CD4-positive, alpha-beta memory T cell (primary cell): Measurements from ENCODE around the gene FAM20C. TPM values are rescaled to one million over a fixed set of nuclear protein-coding genes. Genes with fewer than 3 reads are reported as not detected.

Experiments
- CTCF ChIA-PET: fragments of 350-600 bp; sonication (Branson Sonifier 250); formaldehyde crosslinking; loops from one replicate; lab custom pipeline; 2021; ENCODE audit warnings: inconsistent platforms; ENCODE audit not compliant: partially characterized antibody; lab: Charles Lee
- POLR2A ChIA-PET: fragments of 350-600 bp; sonication (Branson Sonifier 250); formaldehyde crosslinking; loops from one replicate; lab custom pipeline; 2021; ENCODE audit not compliant: partially characterized antibody; lab: Charles Lee
- DNase-seq, 5 donors: peaks; one replicate each; pipeline versions ENCODE4 v3.0.0 to v3.0.0-alpha.2; 2020 to 2022; ENCODE audit warnings: mixed read lengths in 1 of 5
- H3K27ac ChIP-seq: one replicate; pipeline ENCODE4 v1.7.0; 2013; ENCODE audit warnings: low read depth, low read length
- H3K27me3 ChIP-seq: 2 replicates; pipeline ENCODE4 v1.7.0; 2013; ENCODE audit warnings: mild to moderate bottlenecking, low read length, moderate library complexity; ENCODE audit not compliant: insufficient read depth
- H3K36me3 ChIP-seq: 2 replicates; pipeline ENCODE4 v1.7.0; 2013; ENCODE audit warnings: mild to moderate bottlenecking, low read length, moderate library complexity; ENCODE audit not compliant: insufficient read depth
- H3K4me1 ChIP-seq: 2 replicates; pipeline ENCODE4 v1.7.0; 2013; ENCODE audit warnings: mild to moderate bottlenecking, low read length, moderate library complexity; ENCODE audit not compliant: insufficient read depth
- H3K4me3 ChIP-seq, 2 donors: one replicate each; pipeline ENCODE4 v1.7.0; 2013; ENCODE audit warnings: low read length in 2 of 2, mild to moderate bottlenecking in 1 of 2
- H3K9me3 ChIP-seq, 2 donors: one replicate each; pipeline ENCODE4 v1.7.0; 2013; ENCODE audit warnings: low read length in 2 of 2, control low read depth in 1 of 2; ENCODE audit not compliant: control insufficient read depth in 1 of 2
- H3K27ac Mint-ChIP-seq, 7 donors: one replicate each; pipeline ENCODE4 v1.8.0; 2020 to 2021; ENCODE audit warnings: mixed read lengths in 7 of 7, mild to moderate bottlenecking in 6 of 7, inconsistent platforms in 3 of 7, moderate library complexity in 3 of 7
- H3K27me3 Mint-ChIP-seq, 2 donors: one replicate each; pipeline ENCODE4 v1.8.0; 2020 to 2021; ENCODE audit warnings: mixed read lengths in 2 of 2
- H3K36me3 Mint-ChIP-seq, 2 donors: one replicate each; pipeline ENCODE4 v1.8.0; 2020 to 2021; ENCODE audit warnings: mixed read lengths in 2 of 2, inconsistent platforms in 1 of 2, mild to moderate bottlenecking in 1 of 2
- H3K4me1 Mint-ChIP-seq, 4 donors: one replicate each; pipeline ENCODE4 v1.8.0; 2020 to 2021; ENCODE audit warnings: mixed read lengths in 4 of 4, mild to moderate bottlenecking in 1 of 4
- H3K4me3 Mint-ChIP-seq, 8 donors: one replicate each; pipeline ENCODE4 v1.8.0; 2020 to 2021; ENCODE audit warnings: mixed read lengths in 8 of 8, mild to moderate bottlenecking in 7 of 8, moderate library complexity in 6 of 8, inconsistent platforms in 3 of 8
- H3K9me3 Mint-ChIP-seq, 8 donors: one replicate each; pipeline ENCODE4 v1.8.0; 2020 to 2021; ENCODE audit warnings: mixed read lengths in 8 of 8, mild to moderate bottlenecking in 5 of 8, inconsistent platforms in 3 of 8, moderate library complexity in 1 of 8
- intact Hi-C: fragments of 100-400 bp; cut with micrococcal nuclease; formaldehyde crosslinking; loops from one replicate; pipeline ENCODE4 v1.15.1; 2023
- polyA plus RNA-seq, 2 donors: library from polyadenylated mRNA; unstranded; fragments of 300-500 nt; fragmentation: Illumina TruSeq; gene quantifications; one replicate each; pipeline ENCODE4 v1.2.3, GENCODE V29; 2021
- total RNA-seq, 2 experiments: library from RNA; stranded (reverse); gene quantifications; one replicate each; pipeline ENCODE4 v1.2.3, GENCODE V29; 2021

Gene FAM20C
- total and polyA plus RNA-seq, 4 experiments from 2014 or later: 4.7 to 7.8 TPM; not detected in 2

DNA sequence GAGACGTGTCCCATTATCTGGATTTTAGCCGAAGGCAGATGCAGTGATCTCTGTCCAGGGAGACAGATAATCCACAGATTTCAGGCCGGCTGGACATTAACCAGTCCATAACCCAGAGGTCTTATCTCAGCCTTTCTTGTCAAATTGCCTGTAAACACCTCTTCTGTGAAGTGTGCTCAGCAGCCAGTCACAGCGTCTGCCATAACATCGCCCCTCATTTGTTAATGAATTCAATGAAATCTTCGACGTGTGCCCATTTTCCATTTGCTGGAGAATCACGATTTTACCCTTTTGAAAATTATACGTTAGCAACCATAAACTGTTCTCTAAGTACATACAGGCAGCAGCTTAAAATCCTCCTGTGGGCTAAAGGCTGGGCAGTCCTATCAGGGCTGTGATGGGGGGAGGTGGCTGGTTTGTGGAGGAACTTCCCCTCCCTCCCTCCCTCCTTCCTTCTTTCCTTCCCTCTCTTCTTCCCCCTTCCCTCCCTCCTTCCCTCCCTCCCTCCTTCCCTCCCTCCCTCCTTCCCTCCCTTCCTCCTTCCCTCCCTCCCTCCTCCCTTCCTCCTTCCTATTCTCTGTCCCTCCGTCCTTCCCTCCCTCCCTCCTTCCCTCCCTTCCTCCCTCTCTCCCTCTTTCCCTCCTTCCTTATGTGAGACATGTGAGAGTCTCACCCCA is 26.6 kb upstream of the FAM20C start:
- H3K36me3 Mint-ChIP-seq: no peaks in the 10 kb centered on the region
- intact Hi-C loops: no loop called here

DNA sequence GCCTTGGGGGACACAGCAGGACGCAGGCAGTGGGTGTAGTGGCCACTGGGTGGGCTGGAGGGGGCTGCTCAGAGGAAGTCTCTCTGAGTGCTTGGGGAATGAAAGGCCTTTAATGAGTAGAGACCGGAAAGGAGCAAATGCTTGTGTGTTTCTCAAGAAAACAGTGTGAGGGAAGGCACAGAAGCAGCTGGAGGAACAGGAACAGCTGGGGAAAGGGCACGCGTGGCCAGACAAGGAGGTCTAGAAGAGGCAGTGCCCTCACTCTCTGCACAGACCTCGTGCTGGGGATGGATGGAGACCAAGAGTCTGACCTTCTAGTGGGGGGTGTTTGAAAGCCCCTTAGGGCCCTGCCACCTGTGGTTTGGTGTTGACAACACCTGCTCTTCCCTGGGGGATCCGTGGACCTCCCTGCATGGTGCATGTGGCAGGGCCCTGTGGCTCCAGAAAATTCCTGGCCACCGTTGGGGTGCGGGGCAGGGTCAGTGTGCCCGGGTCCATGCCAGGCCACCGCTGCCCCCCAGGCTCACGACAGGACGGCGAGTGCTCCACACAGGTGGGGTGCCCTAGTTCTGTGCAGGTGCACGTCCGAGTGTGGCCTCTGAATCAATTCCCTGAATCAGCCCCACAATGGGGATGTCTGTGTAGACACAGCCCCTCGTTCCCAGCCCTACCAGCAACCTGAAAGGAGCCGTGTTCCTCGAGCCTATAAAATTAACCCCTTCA is 25.9 kb upstream of the FAM20C start:
- intact Hi-C loops: no loop called here
- H3K36me3 ChIP-seq: no peaks in the 10 kb centered on the region
- no peaks in the 10 kb centered on the region for H3K9me3 ChIP-seq
- H3K4me1 Mint-ChIP-seq: no peaks in the 10 kb centered on the region
- H3K27me3 ChIP-seq: no peaks in the 10 kb centered on the region
- no peak overlapping the region for H3K27ac ChIP-seq
- CTCF ChIA-PET: no interaction called here
- no peaks in the 10 kb centered on the region for H3K9me3 Mint-ChIP-seq
- no peak overlapping the region for H3K4me3 ChIP-seq
- POLR2A ChIA-PET: no interaction called here
- H3K4me3 Mint-ChIP-seq: no peak overlapping the region
- peaks cover 16 to 20% of the 10 kb centered on the region in 2 donors for H3K27me3 Mint-ChIP-seq
- H3K27ac Mint-ChIP-seq: no peak overlapping the region
- no peak for DNase-seq
- H3K4me1 ChIP-seq: no peaks in the 10 kb centered on the region
- H3K36me3 Mint-ChIP-seq: no peaks in the 10 kb centered on the region

More for the DNA sequence above, 26.6 kb upstream of the FAM20C start:
- CTCF ChIA-PET: no interaction called here
- DNase-seq: no peak
- H3K9me3 ChIP-seq: no peaks in the 10 kb centered on the region
- H3K4me3 ChIP-seq: no peak overlapping the region
- Mint-ChIP-seq H3K4me1 (no peaks in the 10 kb centered on the region), H3K27ac (no peak overlapping the region), H3K4me3 (no peak overlapping the region), H3K27me3 (peaks cover 16 to 20% of the 10 kb centered on the region in 2 donors), H3K9me3 (no peaks in the 10 kb centered on the region)
- no peaks in the 10 kb centered on the region for H3K36me3 ChIP-seq
- POLR2A ChIA-PET: no interaction called here
- H3K4me1 ChIP-seq: no peaks in the 10 kb centered on the region
- H3K27me3 ChIP-seq: no peaks in the 10 kb centered on the region
- H3K27ac ChIP-seq: no peak overlapping the region

DNA sequence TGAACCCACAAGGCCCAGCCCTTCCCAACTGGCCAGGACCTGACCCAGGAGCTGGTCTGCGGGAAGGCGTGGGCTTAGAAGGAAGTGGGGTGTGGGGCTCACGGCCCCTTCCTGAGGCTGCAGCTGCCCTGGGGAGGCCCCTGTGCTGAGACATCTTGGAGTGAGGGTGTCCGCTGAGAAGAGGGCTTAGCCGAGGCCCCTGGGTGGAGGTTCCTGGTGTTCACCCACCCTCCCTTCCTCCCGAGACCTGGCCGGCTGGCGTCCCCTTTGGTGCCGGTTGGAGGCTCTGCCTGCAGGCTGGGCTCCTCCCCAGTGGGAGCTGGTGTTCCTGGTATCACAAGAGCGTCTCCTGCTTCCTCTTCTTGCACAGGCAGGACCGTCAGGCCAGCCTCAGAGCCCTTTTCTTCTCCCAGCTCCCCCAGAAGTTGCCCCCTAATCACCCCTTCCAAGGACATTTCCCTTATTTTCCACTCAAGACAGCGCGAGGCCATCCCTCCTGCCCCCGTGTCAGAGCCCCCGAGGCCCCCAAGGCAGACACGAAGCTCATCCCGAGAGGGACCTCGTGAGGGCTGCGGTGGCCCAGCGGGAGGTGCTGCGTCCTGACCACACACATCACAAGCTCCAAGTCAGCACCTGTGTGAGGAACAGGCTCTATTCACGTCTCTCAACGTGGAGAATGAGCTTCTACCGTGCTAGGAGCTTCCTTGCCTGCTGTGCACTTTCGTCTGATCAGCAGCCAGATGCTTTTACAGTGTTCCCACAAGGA is 25.1 kb upstream of the FAM20C start:
- ChIA-PET CTCF (no interaction called here), POLR2A (no interaction called here)
- no peak for DNase-seq
- intact Hi-C loops: no loop called here
- no peaks in the 10 kb centered on the region for H3K9me3 Mint-ChIP-seq
- H3K4me3 ChIP-seq: no peak overlapping the region
- H3K36me3 Mint-ChIP-seq: no peaks in the 10 kb centered on the region
- H3K36me3 ChIP-seq: no peaks in the 10 kb centered on the region
- no peak overlapping the region for H3K4me3 Mint-ChIP-seq
- no peak overlapping the region for H3K27ac ChIP-seq
- peaks cover 16 to 22% of the 10 kb centered on the region in 2 donors for H3K27me3 Mint-ChIP-seq
- no peaks in the 10 kb centered on the region for H3K4me1 ChIP-seq
- no peaks in the 10 kb centered on the region for H3K4me1 Mint-ChIP-seq
- no peaks in the 10 kb centered on the region for H3K27me3 ChIP-seq
- H3K9me3 ChIP-seq: no peaks in the 10 kb centered on the region
- no peak overlapping the region for H3K27ac Mint-ChIP-seq

DNA sequence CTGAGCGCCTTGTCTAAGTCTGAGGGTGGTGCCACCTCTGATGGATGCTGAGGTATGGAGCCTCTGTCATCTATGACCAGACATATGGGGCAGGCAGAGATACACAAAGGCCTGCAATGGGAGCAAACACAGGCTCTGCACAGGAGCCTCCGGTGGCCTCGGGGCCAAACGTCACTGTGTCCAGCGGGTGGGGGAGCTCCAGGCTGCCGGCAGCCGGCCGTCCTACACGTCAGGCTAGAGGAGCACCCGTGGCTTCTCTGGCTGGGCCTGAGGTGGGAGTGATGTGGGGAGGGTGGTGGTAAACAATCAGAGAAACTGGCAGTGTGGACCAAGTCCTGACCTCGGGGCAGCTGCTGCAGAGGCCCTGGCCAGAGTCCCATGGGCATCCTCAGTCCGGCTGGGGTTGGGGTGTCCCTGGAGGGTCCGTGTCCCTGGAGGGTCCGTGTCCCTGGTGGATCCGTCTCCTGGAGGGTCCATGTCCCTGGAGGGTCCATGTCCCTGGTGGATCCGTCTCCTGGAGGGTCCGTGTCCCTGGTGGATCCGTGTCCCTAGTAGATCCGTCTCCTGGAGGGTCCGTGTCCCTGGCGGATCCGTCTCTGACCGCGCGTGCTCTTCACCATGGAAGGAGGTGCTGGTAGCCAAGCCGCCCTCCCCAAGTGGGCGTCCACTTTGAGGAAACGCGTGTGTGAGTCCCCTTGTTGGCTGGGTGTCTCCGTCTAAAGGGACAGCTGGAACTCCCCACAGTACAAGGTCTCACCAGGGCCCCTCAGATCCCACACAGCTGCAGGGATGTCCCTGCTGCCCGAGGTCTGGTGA is 24.2 kb upstream of the FAM20C start:
- Histone ChIP-seq H3K36me3 (no peaks in the 10 kb centered on the region), H3K27me3 (no peaks in the 10 kb centered on the region), H3K4me3 (no peak overlapping the region), H3K27ac (no peak overlapping the region), H3K9me3 (no peaks in the 10 kb centered on the region), H3K4me1 (no peaks in the 10 kb centered on the region)
- Mint-ChIP-seq H3K36me3 (no peaks in the 10 kb centered on the region), H3K9me3 (no peaks in the 10 kb centered on the region), H3K27me3 (peaks cover 15 to 22% of the 10 kb centered on the region in 2 donors), H3K27ac (no peak overlapping the region), H3K4me1 (no peaks in the 10 kb centered on the region), H3K4me3 (no peak overlapping the region)
- ChIA-PET POLR2A (no interaction called here), CTCF (no interaction called here)
- intact Hi-C loops: no loop called here
- DNase-seq: no peak

DNA sequence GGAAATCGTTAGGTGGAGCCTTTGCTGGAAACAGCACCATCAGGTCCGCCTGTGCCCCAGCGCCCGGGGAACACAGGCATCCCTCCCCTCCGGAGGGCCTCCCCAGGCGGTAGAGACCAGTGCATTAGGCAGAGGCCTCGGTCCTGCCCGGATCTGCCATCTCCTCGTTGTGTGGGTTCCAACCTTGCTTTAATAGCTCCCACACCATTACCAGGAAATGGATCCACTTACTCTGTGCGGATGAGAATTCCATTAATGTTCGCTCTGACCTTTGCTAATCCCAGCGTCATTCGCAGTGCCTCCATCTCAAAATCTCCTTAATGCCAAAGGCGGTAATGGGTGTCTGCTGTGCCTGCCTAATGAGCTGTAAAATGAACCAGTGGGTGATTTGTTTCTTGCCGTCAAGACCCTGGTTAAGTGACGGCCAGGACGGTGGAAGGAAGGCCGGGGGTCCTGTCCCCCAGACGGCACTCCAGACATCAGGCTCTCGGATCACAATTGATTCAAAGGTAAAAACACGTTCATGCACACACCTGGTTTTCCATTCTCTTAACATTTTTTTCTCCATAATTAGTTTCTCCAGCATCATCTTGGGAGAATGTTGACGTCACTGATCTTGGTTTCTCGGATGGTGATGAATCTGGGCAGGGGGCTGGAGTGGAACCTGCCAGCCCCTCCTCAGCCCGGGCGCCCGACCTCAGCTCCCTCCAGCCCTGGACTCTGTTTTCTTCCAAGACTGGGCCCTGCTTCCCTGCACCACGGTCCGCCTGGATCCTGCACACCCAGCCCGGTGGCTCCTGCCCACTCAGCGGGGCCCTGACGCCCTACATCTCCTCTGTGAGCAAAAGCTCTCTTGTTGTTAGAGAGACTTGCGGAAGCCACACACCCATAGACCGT is 22.8 kb upstream of the FAM20C start:
- no peak overlapping the region for H3K27ac Mint-ChIP-seq
- intact Hi-C loops: no loop called here

DNA sequence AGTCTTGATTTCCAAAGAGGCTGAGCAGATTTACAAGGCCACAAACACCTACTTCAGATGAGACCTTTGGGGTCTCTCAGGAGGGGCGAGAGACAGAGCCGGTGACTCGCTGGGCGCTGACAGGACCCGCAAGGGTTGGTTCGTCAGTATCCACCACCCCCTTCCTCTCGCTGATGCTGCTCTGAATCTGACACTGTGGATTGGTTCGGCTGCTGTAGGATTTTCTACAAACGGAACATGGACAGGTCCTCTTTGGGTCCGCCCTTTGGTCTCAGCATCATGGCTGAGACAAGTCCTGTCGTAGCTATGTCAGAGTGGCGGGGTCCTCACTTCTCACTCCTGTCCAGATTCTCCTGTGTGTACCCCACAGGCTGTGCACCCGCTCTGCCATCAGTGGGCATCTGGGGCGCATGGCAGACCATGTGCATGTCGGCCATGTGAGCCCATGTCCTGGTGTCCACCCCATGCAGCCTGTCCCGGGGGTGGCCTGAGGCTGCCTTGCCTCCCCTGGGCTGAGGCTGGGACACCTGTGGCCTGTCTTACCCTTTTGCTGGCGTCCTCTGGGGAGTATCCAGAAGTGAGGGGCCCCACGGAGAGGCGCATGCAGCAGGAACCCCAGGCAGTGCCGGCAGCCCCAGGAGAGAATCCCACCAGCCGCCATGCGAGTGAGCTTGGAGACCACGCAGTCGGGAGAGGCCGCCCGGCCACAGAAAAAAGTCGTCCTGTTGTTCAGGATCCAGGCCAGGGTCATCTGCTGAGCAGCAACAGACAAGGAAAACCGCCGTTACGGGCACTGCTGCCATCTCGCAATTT is 21.6 kb upstream of the FAM20C start:
- H3K27me3 ChIP-seq: no peaks in the 10 kb centered on the region
- peaks cover 9 to 23% of the 10 kb centered on the region in 2 donors for H3K27me3 Mint-ChIP-seq
- no peaks in the 10 kb centered on the region for H3K4me1 Mint-ChIP-seq
- no peaks in the 10 kb centered on the region for H3K4me1 ChIP-seq
- H3K27ac Mint-ChIP-seq: no peak overlapping the region
- DNase-seq: no peak
- H3K27ac ChIP-seq: no peak overlapping the region
- no peaks in the 10 kb centered on the region for H3K9me3 ChIP-seq
- no peak overlapping the region for H3K4me3 Mint-ChIP-seq
- H3K36me3 ChIP-seq: no peaks in the 10 kb centered on the region
- CTCF ChIA-PET: no interaction called here
- intact Hi-C loops: no loop called here
- no peak overlapping the region for H3K4me3 ChIP-seq
- H3K36me3 Mint-ChIP-seq: no peaks in the 10 kb centered on the region
- no peaks in the 10 kb centered on the region for H3K9me3 Mint-ChIP-seq
- POLR2A ChIA-PET: no interaction called here

More for the DNA sequence above, 22.8 kb upstream of the FAM20C start:
- no peaks in the 10 kb centered on the region for H3K4me1 ChIP-seq
- Mint-ChIP-seq H3K27me3 (peaks cover 10 to 22% of the 10 kb centered on the region in 2 donors), H3K36me3 (no peaks in the 10 kb centered on the region), H3K4me1 (no peaks in the 10 kb centered on the region), H3K9me3 (no peaks in the 10 kb centered on the region), H3K4me3 (no peak overlapping the region)
- H3K4me3 ChIP-seq: no peak overlapping the region
- no peak for DNase-seq
- H3K36me3 ChIP-seq: no peaks in the 10 kb centered on the region
- no peak overlapping the region for H3K27ac ChIP-seq
- H3K9me3 ChIP-seq: no peaks in the 10 kb centered on the region
- ChIA-PET CTCF (no interaction called here), POLR2A (no interaction called here)
- H3K27me3 ChIP-seq: no peaks in the 10 kb centered on the region
